Brain microvascular endothelial cell (primary cell): ENCODE data around the gene TEPSIN.

Source experiments
- DNase-seq: peaks from one replicate; pipeline ENCODE4 v3.0.0-alpha.2; 2020
- H3K27ac ChIP-seq: fragments of 250-450 bp; sonication (Bioruptor Pico); 2 replicates; pipeline ENCODE4 v1.5.1; 2020; ENCODE audit warnings: mild to moderate bottlenecking, moderate library complexity
- H3K27me3 ChIP-seq: fragments of 250-450 bp; sonication (Bioruptor Pico); replicated peaks from 2 replicates; pipeline ENCODE4 v1.5.1; 2020; ENCODE audit warnings: mild to moderate bottlenecking
- H3K36me3 ChIP-seq: fragments of 250-450 bp; sonication (Bioruptor Pico); replicated peaks from 2 replicates; pipeline ENCODE4 v1.5.1; 2020; ENCODE audit warnings: mild to moderate bottlenecking
- H3K4me3 ChIP-seq: 2 replicates; pipeline ENCODE4 v1.5.1; 2011; ENCODE audit warnings: low read depth, mild to moderate bottlenecking, control low read depth, low read length, moderate library complexity
- CTCF ChIP-seq: IDR thresholded peaks from 2 replicates; pipeline ENCODE4 v1.5.1; 2011; ENCODE audit warnings: low read depth, mild to moderate bottlenecking, moderate library complexity, low read length, control low read depth, inconsistent platforms; ENCODE audit errors: missing control alignments
- in situ Hi-C: cut with HindIII; loops from 2 replicates; pipeline ENCODE4 v1.10.0; 2017; ENCODE audit warnings: low sequenced_read_pairs, low pct_ligation_motif_present

The TEPSIN gene

GRCh38 chr17:81207610-81208581 lies 31.0 kb downstream of the TEPSIN start:
- Histone ChIP-seq H3K27me3 (no peaks in the 10 kb centered on the region), H3K4me3 (no peak overlapping the region), H3K36me3 (no peaks in the 10 kb centered on the region), H3K27ac (no peak overlapping the region)
- no peak for DNase-seq
- TF ChIP-seq CTCF: no peak
- in situ Hi-C loops: no loop called here

- no peak for DNase-seq
- in situ Hi-C loops: no loop called here
These were observed 32.2 kb downstream of the TEPSIN start for GRCh38 chr17:81206657-81207056.

GRCh38 chr17:81206166-81206565 lies 32.7 kb downstream of the TEPSIN start:
- DNase-seq: no peak
- no peaks in the 10 kb centered on the region for H3K27me3 ChIP-seq

More at GRCh38 chr17:81206657-81207056, 32.2 kb downstream of the TEPSIN start:
- no peak overlapping the region for H3K27ac ChIP-seq
- no peaks in the 10 kb centered on the region for H3K36me3 ChIP-seq
- H3K4me3 ChIP-seq: no peak overlapping the region
- H3K27me3 ChIP-seq: no peaks in the 10 kb centered on the region
- no peak for TF ChIP-seq CTCF

GRCh38 chr17:81204578-81204977 lies 34.3 kb downstream of the TEPSIN start:
- Histone ChIP-seq H3K36me3 (no peaks in the 10 kb centered on the region), H3K27me3 (no peaks in the 10 kb centered on the region), H3K4me3 (no peak overlapping the region), H3K27ac (no peak overlapping the region)
- no peak for TF ChIP-seq CTCF
- in situ Hi-C loops: no loop called here
- no peak for DNase-seq

More at GRCh38 chr17:81206166-81206565, 32.7 kb downstream of the TEPSIN start:
- Histone ChIP-seq H3K4me3 (no peak overlapping the region), H3K27ac (no peak overlapping the region), H3K36me3 (no peaks in the 10 kb centered on the region)
- no peak for TF ChIP-seq CTCF
- in situ Hi-C loops: no loop called here

- Histone ChIP-seq H3K4me3 (no peak overlapping the region), H3K36me3 (no peaks in the 10 kb centered on the region), H3K27me3 (no peaks in the 10 kb centered on the region), H3K27ac (no peak overlapping the region)
- in situ Hi-C loops: no loop called here
- TF ChIP-seq CTCF: no peak
- DNase-seq: no peak
These were observed 35.7 kb downstream of the TEPSIN start for GRCh38 chr17:81203136-81203535.
